NOMO-1 treated with DMSO at 0.1 percent for 48 hours (cell line): ENCODE results near the gene B4GALT7.

Source experiments
- DNase-seq: peaks from one replicate; lab custom pipeline; 2025; ENCODE audit not compliant: unreplicated experiment; lab: John Stamatoyannopoulos, UW

B4GALT7 gene

DNA sequence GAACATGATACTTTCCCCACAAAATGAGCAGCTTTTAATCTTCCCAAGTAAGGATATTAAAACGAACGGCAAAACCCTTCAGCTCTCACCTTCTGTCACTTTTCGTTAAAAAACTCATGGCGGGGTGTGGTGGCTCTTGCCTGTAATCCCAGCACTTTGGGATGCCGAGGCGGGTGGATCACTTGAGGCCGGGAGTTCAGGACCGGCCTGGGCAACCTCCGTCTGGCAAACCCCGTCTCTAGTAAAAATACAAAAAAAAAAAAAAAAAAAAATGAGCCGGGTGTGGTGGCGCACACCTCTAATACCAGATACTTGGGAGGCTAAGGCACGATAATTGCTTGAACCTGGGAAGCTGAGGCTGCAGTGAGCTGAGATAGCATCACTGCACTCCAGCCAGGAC, 7.0 kb upstream of the B4GALT7 start:
- no peak for DNase-seq

DNA sequence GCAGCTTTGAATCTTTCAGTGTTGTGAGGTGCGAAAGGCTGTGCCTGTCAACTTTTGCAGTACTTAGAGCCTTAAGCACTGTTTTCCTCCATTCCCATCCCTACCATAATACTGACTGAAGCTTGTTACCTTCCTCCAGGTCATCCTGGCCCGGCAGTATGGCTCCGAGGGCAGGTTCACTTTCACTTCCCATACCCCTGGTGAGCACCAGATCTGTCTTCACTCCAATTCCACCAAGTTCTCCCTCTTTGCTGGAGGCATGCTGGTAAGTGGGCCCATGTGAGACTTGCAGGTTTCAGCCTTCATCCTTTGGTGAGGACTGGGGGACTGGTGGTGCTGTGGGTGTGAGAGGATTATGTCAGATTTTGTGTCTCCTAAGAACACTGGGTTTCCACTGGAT, 6.4 kb upstream of the B4GALT7 start:
- no peak for DNase-seq

DNA sequence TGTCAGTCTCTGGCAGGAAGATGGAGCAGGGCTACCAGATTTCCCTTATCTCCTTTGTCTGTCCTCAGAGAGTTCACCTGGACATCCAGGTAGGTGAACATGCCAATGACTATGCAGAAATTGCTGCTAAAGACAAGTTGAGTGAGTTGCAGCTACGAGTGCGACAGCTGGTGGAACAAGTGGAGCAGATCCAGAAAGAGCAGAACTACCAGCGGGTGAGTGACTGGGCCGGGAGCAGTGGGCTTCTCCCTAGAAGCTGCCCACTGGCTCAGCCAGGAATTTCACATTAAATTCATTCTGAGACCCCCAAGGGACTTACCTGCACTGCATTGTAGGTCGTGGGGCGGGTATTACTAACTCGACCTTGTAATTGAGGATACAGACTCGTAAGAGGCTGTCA, 5.9 kb upstream of the B4GALT7 start:
- DNase-seq, result no peak

DNA sequence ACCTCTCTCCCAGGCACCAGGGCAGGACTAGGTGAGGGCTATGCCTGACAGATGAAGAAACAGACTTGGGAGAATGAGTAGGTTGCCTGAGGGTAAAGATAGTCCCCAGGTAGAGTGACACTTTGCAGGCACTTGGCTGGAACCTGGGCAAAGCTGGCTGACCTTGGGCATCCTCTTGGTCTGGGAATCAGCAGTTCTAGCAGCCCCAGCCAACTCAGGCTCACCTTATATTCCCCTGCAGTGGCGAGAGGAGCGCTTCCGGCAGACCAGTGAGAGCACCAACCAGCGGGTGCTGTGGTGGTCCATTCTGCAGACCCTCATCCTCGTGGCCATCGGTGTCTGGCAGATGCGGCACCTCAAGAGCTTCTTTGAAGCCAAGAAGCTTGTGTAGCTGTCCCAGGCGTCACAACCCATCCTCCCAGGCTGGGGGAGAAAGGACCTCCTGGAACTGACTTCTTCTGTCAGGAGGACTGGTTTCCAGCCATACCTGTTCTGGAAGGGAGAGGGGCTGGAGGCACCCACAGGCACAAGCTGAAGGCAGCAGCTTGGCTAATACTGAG, 4.8 kb upstream of the B4GALT7 start:
- no peak for DNase-seq

DNA sequence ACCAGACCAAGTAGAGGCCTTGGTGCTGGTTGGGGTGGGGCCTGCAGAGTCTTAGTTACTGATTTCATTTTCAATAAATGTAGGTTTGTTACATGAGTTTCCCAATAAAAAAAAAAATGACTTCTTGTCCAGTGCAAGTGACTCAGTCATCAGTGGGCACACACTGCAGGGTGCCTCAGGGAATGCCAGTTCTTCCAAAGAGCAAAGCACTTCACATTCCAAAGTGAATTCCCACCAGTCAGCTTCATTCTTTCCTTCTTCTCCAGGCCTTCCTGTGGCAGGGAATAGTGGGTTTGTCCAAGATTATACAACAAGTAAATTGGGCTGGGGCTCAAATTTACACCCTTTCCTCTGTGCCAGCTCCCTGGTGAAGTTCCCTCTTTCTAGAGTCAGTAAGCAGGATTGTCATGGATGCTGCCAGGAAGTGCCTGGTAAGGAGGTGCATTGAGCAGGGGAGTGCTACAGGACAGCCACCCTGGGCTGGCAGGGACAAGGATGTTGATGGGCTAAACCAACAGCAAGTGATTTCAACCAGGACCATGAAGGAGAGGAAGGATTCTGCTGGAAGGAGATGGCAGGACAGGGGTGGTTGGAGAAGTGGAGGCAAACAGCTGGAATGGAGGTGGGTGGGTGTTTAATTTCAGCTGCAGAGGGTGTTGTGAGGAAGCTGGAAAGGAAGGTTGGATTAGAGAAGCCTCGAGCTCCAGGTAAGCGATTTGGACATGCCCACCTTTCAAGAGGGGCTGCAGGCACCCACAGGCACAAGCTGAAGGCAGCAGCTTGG, 3.7 kb upstream of the B4GALT7 start:
- DNase-seq, result no peak

DNA sequence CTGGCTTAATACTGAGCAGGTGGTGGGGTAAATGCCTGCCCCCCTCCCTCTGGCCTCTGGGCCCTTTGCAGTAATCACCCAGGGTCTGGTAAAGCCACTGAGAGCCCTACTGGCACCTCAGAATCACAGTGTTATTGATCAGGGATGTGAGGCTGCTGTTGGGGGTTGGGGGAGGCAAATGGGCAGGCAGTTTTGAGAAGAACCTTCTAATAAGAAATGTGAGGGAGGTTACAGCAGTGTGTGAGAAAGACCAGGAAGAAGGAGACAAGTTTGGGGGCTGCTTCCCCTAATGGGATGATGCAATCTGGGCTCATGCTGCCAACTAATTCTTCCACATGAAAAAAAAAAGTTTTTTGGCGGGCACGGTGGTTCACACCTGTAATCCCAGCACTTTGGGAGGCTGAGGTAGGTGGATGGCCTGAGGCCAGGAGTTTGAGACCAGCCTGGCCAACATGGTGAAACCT, 3.1 kb upstream of the B4GALT7 start:
- no peak for DNase-seq

DNA sequence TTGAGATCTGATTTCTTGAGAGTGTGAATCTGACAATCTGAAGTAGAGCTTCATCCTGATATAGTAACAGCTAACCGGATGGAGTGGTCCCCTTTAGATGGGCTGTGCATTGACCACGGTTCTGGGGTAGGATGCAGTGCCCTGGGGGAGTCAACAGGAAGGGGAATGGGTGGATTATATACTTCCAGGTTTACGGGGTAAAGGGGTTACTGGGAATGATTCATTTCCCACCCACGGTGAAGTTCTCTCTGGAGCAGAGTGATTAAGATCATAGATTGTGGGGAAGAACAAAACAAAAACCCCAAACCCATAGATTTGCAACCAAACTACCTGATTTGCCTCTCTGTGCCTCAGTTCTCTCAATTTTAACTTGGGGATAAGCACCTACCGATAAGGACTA, 1.5 kb upstream of the B4GALT7 start:
- DNase-seq, result no peak

DNA sequence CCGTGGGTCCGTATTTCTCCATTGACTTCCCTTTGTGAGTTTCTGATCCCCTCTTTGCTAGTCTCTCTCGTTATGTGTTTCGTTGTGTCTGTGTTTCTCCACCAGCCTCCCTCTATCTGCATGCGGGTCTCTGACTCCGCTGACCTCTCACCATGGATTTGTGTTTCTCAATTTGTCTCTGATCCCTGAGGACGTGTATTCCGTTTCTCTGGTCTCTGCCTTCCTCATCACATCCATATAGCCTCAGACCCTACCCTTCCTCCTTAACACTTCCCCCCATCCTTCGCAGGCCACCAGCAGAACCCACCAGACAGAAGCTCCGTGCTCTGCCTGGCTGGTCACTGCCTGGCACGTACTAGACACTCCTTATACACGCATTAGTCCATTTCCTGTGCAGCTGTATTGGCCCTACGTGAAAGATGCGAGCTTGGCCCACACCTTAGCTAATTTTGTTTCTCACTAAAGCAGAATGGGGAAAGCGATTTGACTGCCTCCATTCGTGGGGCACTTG, 631 bp downstream of the B4GALT7 start:
- DNase-seq, result peak; percentile 52

DNA sequence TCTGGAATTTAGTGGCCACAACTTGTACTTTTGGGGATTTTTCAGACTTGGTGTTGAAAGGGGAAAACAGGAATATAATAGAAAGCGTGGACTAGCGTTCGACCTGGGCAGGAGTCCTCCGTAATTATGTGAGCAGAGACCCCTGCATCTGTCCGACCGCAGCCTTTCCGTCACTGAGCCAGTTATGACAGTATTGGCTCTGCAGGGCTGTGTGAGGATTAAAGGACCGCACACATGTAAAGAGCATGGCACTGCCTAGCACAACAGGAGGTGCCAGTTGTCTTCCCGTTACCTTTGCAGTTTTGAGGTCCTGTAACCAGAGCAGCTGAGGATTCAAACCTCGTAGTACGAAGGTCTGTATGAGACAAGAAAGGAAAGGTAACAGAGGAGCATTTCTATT, 1.2 kb downstream of the B4GALT7 start:
- no peak for DNase-seq

DNA sequence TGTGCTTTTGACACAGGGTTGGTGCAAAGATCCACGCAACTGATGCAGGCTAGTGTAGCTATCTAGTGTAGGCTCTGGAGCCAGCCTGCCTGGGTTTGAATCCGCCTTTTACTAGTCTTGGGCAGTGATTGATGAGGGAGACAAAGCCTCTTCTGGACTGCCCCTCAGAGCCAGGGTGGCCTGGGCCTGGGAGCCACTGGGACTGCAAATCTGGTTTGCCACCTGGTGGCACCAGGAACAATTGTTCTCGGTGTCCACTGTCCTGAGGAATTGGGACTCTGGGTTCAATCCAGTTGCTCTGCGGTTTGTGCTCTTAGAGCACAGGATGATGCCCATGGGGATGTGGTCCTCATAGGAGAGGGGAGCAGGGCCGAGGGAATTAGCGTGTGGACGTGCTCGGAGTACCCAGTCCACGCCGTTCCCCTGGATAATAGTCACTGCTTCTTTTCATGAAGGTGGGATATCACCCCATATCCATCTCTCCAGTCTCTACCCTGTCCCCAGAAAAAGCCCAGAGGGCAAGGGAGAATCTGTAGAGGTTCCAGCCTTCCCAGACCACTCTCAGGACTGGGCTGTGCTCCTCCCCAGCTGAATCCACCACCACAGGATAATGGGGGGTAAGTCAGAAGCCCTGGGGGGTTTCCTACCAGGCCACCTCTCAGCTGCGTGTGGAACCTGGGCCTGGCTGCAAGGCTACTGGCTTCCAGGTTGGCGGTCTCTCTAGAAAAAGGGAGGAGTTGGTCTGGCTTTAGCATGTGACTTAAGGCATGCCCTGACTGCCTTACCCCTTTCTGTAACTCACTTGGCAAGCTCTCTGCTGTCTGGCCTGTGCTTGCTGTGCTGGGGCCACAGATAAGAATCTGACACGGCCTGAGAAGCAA, 1.9 kb downstream of the B4GALT7 start:
- DNase-seq, result no peak

DNA sequence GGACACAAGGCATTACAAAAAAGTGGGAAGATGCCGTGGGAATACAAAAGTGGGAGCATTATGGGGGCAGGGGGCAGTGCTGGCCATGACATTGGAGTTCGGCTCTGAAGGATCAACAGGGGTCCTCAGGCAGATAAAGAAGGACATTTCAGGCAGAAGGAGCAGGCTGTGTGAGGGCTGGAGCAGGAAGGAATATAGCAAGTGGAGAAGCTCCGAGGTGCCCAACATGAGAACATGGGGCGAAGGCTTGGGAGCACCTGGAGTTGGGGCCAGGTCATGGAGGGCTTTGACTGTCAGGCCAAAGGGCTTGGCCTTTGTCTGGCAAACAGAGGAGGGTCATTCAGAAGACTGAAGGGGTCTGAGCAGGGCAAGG, 2.5 kb downstream of the B4GALT7 start:
- no peak for DNase-seq

DNA sequence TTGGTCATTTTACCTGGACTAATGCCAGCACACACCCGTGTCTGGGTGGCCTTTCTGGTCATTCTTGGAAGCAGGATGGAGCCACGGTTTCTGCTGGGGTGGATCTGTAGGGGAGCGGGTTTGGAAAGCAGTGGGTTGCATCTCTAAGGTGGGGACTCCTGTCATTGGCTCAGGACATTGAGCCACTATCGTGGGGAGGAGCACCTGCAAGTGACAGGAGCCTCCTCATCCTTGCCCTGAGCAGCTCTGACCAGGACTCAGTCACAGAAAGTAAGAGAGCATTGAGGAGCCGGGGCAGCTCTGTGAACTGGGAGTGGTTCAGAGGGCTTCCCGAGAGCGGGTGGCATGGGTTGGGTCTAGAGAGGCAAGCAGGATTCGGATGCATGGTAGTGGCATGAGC, 3.7 kb downstream of the B4GALT7 start:
- no peak for DNase-seq

DNA sequence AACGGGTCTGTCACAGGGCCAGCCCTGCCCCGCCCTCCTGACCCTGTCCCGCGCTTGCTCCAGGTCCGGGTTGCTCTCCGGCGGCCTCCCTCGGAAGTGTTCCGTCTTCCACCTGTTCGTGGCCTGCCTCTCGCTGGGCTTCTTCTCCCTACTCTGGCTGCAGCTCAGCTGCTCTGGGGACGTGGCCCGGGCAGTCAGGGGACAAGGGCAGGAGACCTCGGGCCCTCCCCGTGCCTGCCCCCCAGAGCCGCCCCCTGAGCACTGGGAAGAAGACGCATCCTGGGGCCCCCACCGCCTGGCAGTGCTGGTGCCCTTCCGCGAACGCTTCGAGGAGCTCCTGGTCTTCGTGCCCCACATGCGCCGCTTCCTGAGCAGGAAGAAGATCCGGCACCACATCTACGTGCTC, 4.2 kb downstream of the B4GALT7 start:
- DNase-seq, result no peak

DNA sequence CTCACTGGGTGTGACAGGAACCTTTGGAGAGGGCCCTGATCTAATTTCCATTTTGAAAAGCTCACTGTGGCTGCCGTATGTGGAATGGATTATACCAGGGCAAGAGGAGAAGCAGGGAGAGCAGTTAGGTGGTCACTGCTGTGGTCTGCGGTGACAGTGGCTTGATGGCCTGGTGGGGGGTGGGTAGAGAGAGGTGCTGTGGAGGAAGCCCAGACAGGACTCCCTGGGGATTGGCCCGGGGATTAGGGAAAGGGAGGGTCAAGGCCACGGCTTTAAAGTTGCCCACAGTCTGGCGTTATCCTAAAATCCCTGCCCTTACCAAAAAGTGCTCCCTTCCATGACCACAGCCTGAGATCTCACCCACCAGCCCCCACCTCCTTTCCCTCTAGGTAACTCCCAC, 4.7 kb downstream of the B4GALT7 start:
- DNase-seq, result no peak

DNA sequence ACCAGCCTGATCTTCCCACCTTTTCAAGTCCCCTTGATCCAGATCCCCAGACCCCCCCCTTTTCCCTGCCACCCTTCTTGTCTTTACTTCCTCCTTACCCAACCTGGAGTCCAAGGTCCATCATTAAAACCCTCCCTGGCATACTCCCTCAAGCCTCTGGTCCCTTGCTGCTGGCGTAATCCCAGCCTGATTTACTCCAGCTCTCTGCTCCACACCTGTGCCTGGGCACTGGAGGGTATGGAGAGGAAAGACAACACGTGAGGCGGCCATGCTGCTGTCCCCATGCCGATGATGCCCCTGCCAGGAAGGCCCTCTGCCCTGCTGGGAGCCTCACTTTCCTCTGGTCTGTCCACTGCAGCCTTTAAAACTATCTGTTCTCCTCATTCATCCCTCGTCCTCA, 5.1 kb downstream of the B4GALT7 start:
- no peak for DNase-seq

DNA sequence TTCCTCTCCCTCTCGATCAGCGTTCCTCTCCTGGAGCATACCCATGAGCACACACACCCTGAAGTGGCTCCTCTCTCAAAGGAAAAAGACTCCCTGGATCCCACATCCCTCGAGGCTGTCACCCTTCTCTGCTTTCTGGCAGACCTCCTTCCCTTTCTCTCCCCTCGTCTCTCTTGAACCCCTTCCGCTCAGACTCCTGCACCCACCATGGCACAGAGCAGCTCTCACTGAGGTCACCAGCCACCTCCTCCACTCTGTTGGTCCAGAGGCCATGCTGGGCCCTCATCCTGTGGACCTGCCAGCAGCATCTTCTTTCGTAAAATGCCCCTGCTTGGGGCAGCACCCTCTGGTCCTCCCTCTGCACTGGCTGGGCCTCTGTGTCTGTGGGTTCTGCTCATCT, 5.7 kb downstream of the B4GALT7 start:
- no peak for DNase-seq

DNA sequence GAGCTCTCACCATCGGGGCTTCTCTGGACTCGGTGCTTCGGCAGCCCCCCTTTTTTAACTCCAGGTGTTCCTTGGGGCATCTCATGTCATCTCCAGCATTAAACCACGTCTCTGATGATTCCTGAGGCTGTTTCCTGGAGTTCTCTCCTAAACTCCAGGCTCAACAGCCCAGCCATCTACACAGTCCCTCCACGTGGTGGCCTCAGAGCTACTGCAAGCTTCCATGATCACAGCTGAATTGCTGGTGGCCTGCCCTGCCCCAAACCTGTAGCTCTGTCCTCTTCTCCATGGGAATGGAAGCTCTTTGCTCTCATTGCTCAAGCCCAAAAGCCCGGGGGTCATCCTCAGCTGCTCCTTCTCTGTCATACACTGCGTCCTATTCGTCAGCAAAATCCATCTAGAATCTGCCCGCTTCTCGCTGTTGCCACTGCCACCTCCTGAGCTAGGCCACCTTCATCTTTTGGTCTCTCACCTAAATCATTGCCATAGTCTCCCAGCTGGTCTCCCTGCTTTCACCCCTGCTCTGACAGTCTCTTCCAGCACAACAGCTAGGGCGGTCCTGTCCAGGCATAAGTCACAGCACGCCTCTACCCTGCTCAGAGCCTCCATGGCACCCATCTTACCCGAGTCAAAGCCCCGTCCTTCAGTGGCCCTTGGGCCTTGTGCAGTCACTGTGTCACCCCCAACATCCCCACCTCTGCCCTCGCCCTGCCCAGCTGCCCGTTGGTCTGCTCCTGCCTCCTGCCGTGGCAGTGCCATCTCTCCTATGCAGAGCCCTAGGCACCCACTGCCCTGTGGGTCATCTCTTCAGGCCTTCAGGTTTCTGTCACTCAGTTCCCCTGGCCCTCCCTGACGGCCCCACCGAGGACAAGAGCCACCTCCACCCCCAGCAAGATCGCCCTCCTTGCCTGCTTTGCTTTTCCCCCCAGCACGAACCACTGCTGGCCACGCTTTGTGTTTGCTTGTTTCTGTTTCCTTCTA, 6.4 kb downstream of the B4GALT7 start:
- no peak for DNase-seq

DNA sequence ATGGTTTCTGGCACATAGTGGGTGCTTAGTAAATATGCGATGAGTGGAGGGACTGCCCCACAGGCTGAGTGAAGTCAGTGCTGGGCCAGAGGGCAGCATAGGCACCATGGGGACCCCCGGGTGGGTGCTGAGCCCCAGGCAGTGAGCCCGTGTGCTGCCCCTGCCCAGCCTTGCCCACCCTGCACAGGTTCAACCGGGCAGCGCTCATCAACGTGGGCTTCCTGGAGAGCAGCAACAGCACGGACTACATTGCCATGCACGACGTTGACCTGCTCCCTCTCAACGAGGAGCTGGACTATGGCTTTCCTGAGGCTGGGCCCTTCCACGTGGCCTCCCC, 7.2 kb downstream of the B4GALT7 start:
- DNase-seq, result no peak

DNA sequence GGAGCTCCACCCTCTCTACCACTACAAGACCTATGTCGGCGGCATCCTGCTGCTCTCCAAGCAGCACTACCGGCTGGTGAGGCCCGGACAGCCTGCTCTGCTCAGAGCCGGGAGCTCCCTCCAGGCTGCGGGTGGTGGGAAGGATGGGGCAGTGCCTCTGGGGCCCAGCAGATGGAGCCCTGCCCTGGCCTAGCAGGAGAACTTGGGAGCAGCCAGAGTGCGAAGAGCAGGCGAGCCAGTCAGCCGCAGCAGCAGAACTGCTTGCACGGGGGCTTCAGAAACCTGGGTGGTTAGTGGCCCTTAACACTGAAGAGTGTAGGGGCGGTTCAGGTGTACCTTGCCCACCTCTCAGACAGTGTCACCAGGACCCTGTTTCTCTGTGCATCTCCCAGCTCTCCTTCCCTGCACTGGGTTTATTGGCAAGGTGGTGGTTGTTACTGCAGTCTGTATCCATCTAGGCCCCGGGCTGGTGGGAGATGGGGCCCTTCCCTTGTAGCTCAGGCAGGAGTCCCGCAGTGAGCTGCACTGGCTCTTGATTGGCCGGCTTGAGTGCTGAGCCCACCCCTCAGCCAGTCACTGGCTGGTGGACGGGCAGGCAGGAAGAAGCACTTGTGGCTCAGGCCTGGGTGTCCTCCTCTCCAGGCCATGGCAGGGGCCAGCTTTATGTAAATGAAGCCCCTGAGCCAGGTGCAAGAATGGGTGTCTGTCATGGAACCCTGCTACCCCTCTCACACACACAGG, 7.7 kb downstream of the B4GALT7 start:
- peak; percentile 59 for DNase-seq
